ENCODE data around the gene AFDN.

Gene AFDN

GRCh38 chr6:167812088-167812487, 14.6 kb upstream of the AFDN start:
- DNase-seq (ENCODE audit: low spot score), result no peak

- no peak for DNase-seq (ENCODE audit: low spot score)
These were observed 11.3 kb upstream of the AFDN start for GRCh38 chr6:167815296-167815980.

GRCh38 chr6:167817016-167817415, 9.7 kb upstream of the AFDN start:
- no peak for DNase-seq (ENCODE audit: low spot score)

GRCh38 chr6:167817729-167818128, 9.0 kb upstream of the AFDN start:
- DNase-seq (ENCODE audit: low spot score), result no peak

DNA sequence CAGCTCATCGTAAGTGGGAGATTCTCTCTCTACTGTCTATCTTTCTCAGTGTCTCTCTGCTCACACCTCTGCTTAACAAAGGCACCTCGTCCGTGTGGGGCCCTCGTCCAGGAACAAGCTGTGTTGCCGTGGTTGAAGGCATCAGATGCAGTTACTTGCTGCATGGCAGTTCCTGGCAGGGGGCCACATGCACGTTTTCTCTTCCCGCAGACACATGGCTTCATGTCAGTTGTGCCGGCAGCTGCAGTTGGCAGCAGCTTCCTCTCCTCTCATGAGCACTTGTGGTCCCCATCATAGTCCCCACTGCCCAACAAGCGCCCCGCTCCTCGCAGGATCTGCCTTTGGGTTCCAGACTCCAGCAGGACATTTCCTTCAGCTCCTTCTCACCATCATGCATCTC, 7.1 kb upstream of the AFDN start:
- DNase-seq (ENCODE audit: low spot score), result no peak

DNA sequence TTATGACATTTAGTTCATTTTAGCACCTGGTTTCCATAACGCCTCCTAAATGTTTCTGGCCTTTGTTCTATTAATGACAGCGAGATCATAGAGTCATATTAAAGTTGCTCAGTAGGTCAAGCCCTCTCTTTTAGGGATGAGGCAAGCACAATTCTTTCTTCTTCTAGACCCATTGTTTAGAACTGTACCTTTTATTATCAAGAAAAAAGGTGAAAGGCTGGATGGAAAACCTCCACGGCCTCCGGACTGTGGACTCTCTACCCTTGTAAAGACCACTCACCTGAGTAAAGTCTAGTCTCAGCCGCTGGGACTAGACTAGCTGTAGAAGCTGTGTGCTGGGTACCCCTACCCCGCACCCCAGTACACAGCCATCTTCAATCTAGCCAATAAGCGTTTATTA, 6.0 kb upstream of the AFDN start:
- DNase-seq (ENCODE audit: low spot score), result no peak

- DNase-seq (ENCODE audit: low spot score), result no peak
These were observed 1.9 kb upstream of the AFDN start for GRCh38 chr6:167824591-167825331.

DNA sequence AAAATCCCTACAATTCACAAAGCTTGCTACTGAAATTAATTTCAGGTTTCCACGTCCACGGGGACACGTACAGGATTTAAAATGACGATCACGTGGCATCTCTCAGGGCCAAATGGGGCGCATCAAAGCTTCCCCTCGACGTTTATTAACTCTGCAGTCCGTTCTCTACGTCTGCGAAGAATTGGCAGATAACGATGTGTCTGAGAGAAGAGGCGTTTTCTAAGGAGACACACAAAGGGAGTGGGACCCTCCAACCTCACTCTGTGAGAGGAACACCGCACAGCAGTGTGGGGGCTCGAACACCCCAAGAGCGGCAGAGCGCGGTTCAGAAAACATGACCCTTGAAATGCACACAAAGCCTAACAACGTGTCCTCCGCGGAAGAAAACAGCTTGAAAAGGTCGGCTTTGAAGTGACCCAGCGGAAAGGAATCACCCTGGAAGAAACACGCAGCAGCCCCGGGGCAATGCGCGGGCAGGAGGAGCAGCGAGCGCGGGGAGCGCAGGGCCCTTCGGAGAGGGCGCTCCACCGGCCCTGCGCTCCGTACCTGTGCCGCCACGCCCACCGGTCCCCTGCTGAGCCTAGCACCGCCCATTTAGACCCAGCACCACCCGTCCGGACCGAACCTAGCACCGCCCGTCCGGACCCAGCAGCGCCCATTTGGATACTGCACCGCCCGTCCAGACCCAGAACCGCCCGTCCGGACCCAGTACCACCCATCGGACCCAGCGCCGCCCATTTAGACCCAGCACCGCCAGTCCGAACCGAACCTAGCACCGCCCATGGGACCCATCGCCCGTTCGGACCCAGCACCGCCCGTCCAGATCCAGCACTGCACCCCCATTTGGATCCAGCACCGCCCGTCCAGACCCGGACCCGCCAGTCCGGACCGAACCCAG, 1.1 kb upstream of the AFDN start:
- no peak for DNase-seq (ENCODE audit: low spot score)

DNA sequence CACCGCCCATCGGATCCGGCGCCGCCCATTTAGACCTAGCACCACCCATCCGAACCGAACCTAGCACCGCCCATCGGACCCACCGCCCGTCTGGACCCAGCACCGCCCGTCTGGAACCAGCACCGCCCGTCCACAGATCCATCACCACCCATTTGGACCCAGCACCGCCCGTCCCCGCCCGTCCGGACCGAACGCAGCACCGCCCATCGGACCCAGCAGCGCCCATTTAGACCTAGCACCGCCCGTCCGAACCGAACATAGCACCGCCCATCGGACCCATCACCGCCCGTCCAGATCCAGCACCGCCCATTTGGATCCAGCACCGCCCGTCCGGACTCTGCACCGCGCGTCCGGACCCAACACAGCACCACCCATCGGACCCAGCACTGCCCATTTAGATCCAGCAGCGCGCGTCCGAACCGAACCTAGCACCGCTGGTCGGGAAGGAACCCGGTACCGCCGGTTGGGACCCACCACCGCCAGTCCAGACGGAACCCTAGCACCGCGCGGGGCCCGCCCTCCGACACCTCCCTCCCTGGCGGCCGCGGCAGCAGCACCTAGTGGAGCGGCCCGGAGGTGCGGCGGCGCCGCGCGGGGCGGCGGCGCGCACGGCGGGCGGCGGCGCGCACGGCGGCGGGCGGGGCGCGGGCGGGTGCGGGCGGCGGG, 348 bp upstream of the AFDN start:
- DNase-seq (ENCODE audit: low spot score), result peak; percentile 51

DNA sequence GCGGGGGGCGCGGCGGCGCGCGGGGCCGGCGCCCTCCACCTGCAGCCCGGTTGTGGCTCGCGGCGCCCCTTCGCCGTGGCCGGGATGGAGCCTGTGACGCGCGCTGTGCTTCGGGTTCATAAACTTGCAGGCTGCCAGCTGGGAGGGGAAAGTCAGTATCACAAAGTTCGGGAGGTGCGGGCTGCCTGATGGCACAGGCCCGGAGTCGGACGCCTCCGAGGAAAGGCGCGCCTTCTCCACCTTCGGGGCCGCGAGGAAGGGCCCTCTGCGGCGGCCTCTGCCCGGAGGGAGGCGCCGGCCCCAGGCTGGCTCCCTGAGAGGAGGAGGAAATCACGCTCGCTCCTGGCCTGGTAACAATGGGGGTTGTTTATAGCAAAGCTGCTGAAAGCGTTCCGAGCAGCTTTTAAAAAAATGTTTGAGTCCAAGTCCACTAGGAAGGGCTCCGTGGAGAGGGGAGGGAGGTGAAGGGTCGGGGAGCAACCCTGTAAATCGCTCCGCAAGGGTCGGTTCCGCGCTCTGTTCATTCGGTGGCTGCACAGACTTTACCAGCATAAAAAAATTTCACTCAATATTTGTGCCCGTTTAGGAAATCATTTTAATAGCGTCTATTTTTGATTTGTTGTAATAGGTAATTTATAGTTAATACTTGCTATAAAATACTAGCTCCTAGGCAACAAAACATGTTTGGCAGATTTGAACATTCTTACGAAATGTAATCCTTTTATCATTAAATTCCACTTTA, 1.0 kb downstream of the AFDN start:
- peak; percentile 30 for DNase-seq (ENCODE audit: low spot score)

GRCh38 chr6:167828325-167828956, 1.7 kb downstream of the AFDN start:
- no peak for DNase-seq (ENCODE audit: low spot score)

- no peak for DNase-seq (ENCODE audit: low spot score)
These were observed 2.8 kb downstream of the AFDN start for GRCh38 chr6:167829513-167829912.

DNA sequence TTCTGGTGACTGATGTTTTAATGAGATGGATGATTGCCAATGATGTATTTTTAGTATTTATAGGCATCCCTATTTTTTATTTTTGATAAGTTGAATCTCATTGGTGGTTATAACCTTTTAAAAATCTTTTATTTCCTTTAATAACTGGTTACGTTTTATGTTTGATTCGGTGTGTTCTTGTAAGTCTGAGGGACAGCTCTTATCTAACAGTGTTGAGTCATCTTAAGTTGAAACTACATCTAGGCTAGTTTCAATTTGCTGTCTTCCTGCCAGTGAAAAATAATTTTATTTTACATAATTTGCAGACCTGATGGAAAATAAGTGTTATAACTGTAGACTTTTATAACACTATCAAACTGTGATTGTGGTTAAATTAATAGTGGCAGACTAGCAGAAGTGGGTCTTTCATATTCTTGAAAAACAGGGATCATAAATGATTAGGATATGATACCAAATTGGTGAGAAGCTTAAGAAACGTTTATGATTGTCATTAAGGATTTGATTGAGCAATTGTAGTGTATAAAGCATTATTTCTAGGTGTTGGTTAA, 4.6 kb downstream of the AFDN start:
- DNase-seq (ENCODE audit: low spot score), result no peak

DNA sequence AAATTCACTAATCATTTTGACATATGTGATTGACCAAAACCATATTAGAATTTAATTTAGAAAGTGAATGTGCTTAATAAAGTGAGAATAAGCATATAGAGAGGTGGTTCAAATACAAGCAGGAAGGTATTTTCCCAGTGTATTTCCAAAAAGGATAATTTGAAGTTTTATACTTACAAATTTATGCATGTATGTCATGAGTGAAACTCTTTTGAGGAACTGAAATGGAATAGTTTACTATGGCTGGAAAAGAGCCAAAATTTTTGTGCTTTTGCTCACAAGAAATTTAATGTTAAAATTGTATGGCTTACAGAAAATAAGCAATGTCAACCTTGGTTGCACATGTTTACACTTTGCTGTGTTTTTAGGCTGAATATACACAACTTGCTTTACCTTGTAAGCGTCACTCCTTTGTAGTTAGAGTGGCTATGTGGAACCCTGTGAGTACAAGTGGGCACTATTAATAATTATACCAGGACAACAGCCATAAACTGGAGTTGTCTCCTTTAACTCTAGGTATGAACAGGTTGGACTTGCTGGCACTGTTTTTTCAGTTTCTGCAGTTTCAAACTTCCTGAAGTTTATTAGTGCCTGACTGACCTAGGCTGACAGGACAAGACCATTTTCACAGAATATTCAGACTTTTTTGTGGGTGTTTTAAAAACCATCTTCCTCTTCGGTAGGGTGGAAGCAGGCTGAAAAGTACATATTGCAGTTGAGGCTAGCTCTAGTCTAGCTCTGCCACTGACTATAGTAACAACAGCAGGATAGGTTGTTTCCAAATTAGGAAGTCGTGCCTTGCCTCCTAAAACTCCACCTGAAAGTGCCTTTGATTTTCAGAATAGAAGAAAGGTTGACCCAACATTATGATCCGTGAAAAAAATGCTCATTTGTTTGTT, 6.0 kb downstream of the AFDN start:
- no peak for DNase-seq (ENCODE audit: low spot score)

DNA sequence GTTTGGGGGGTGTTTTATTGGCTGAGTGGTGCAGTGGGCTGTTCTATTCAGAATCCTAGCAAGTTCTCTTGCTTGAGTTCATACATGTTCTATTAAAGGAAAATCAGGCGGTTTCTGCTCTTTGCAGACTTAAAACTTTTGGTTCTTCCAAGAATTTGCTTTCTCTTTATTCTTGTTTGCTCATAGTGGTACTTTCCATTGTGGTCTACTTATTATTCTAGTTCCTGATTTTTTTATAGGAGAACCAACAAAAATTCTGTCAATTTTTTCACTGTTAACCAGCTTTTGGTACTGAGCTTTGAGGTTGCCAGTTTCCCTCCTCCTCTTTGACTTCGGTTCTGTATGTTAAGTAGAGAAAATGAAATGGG, 6.7 kb downstream of the AFDN start:
- DNase-seq (ENCODE audit: low spot score), result no peak

GRCh38 chr6:167835260-167835659, 8.5 kb downstream of the AFDN start:
- DNase-seq (ENCODE audit: low spot score), result no peak

- no peak for DNase-seq (ENCODE audit: low spot score)
These were observed 10.0 kb downstream of the AFDN start for GRCh38 chr6:167836721-167837120.

GRCh38 chr6:167838207-167838748, 11.6 kb downstream of the AFDN start:
- no peak for DNase-seq (ENCODE audit: low spot score)

GRCh38 chr6:167839343-167839742, 12.6 kb downstream of the AFDN start:
- no peak for DNase-seq (ENCODE audit: low spot score)
